HEK293 (cell line): Measurements from ENCODE around the gene CIB4.

Source experiments
- CTCF ChIA-PET: fragments of 350-600 bp; formaldehyde crosslinking; extraction: SDS; loops from one replicate; lab custom pipeline; 2021; ENCODE audit warnings: antibody characterized with exemption; lab: Yijun Ruan, JAX
- POLR2A ChIA-PET: fragments of 300-600 bp; formaldehyde crosslinking; extraction: SDS; loops from one replicate; lab custom pipeline; 2020; ENCODE audit warnings: antibody characterized with exemption, inconsistent platforms; lab: Yijun Ruan, JAX
- H3K27ac ChIP-seq: fragments of 200-500 bp; sonication (Bioruptor generic); 2 replicates; pipeline ENCODE4 v1.5.1; 2014; ENCODE audit warnings: low read depth, low read length, control low read depth, inconsistent platforms; ENCODE audit errors: extremely low read depth
- H3K36me3 ChIP-seq, 2 experiments: fragments of 200-500 bp in 1 of 2; sonication (Bioruptor generic) in 1 of 2; 1 replicate in 1 of 2; 2 replicates in 1 of 2; pipeline ENCODE4 v1.5.1; 2014 to 2017; ENCODE audit warnings: inconsistent platforms in 2 of 2, low read length in 2 of 2; ENCODE audit not compliant: control insufficient read depth in 2 of 2, insufficient read depth in 1 of 2
- H3K4me1 ChIP-seq: fragments of 200-500 bp; sonication (Bioruptor generic); 2 replicates; pipeline ENCODE4 v1.5.1; 2014; ENCODE audit warnings: mild to moderate bottlenecking, low read length, inconsistent platforms; ENCODE audit not compliant: control insufficient read depth, insufficient read depth
- H3K4me3 ChIP-seq: 2 replicates; pipeline ENCODE4 v1.5.1; 2011; ENCODE audit warnings: low read depth, mild to moderate bottlenecking, control low read depth, low read length, moderate library complexity
- H3K9me3 ChIP-seq: fragments of 200-500 bp; sonication (Bioruptor generic); 2 replicates; pipeline ENCODE4 v1.5.1; 2014; ENCODE audit warnings: low read depth, low read length, inconsistent platforms; ENCODE audit not compliant: control insufficient read depth, insufficient read depth
- PRDM1 ChIP-seq: fragments of 450-650 bp; formaldehyde crosslinking; IDR thresholded peaks from 2 replicates; pipeline ENCODE4; 2016; ENCODE audit warnings: missing biosample characterization, missing genetic modification characterization
- ZNF221 ChIP-seq: fragments of 450-650 bp; formaldehyde crosslinking; IDR thresholded peaks from 2 replicates; pipeline ENCODE4 v1.5.1; 2017; ENCODE audit warnings: missing biosample characterization, missing genetic modification characterization, borderline replicate concordance
- ZNF335 ChIP-seq: fragments of 450-650 bp; formaldehyde crosslinking; conservative IDR thresholded peaks from 2 replicates; pipeline ENCODE4 v1.5.1; 2016; ENCODE audit warnings: missing biosample characterization, missing genetic modification characterization
- ZNF433 ChIP-seq: fragments of 450-650 bp; formaldehyde crosslinking; IDR thresholded peaks from 2 replicates; pipeline ENCODE4 v1.5.1; 2016; ENCODE audit warnings: missing biosample characterization, missing genetic modification characterization, low read depth
- ZNF571 ChIP-seq: fragments of 450-650 bp; formaldehyde crosslinking; IDR thresholded peaks from 2 replicates; pipeline ENCODE4 v1.5.0; 2017; ENCODE audit warnings: missing biosample characterization, missing genetic modification characterization
- ZNF585B ChIP-seq: fragments of 450-650 bp; formaldehyde crosslinking; IDR thresholded peaks from 2 replicates; pipeline ENCODE4 v1.5.1; 2016; ENCODE audit warnings: missing biosample characterization, missing genetic modification characterization
- TF ChIP-seq, protein P1 (sequence below): fragments of 450-650 bp; formaldehyde crosslinking; IDR thresholded peaks from 2 replicates; pipeline ENCODE4 v1.5.1; 2016; ENCODE audit warnings: missing biosample characterization, missing genetic modification characterization, borderline replicate concordance
- TF ChIP-seq, protein P2 (sequence below): fragments of 450-650 bp; formaldehyde crosslinking; IDR thresholded peaks from 2 replicates; pipeline ENCODE4 v1.5.1; 2017; ENCODE audit warnings: missing biosample characterization, missing genetic modification characterization
- TF ChIP-seq, protein P3 (sequence below): fragments of 450-650 bp; formaldehyde crosslinking; IDR thresholded peaks from 2 replicates; pipeline ENCODE4 v1.5.1; 2016; ENCODE audit warnings: missing biosample characterization, missing genetic modification characterization
- TF ChIP-seq, protein P4 (sequence below): fragments of 450-650 bp; formaldehyde crosslinking; IDR thresholded peaks from 2 replicates; pipeline ENCODE4 v1.5.1; 2016; ENCODE audit warnings: missing biosample characterization, missing genetic modification characterization
- TF ChIP-seq, protein P5 (sequence below): fragments of 450-650 bp; formaldehyde crosslinking; IDR thresholded peaks from 2 replicates; pipeline ENCODE4 v1.5.1; 2016; ENCODE audit warnings: missing biosample characterization, missing genetic modification characterization
- TF ChIP-seq, protein P6 (sequence below): sonication (generic); formaldehyde crosslinking; IDR thresholded peaks from 2 replicates; pipeline ENCODE4 v1.8.1; 2022; ENCODE audit warnings: mild to moderate bottlenecking, moderate library complexity, missing genetic modification reagents

CIB4 gene

DNA sequence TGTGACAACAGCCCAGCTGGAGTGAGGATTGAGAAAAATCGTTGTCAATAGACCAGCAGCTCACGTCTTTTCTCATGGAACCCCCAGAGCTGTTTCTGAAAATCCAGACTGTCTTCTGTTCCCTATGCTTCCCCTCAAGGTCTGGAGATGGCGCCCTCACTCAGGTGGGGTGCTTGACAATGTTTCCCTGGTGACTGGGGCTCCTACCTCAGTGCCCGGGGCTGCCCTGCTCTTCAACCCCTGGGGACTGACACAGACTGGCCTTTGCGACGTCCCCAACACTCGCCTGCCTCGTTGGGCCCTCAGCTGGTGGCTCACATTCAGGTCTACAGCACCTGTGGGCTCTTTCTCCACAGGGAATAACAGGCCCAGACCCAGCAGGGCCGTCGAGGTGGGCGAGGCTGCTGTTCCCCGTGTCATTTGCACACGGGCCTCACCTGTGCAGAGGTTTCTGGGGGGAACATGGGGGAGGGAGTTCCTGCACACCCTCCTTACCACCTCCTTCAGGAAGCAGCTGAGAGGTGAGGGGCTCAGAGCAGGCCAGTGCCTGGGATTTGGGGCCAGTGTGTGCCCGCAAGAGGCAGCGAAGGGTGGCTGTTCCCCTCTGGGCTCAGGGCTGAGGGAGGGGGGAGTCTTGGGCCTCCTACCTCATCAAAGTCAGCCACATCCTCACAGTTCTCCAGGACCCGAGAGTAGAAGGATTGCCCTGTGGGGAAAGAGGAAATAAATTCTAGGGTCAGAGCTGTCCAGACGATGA, 103.9 kb downstream of the CIB4 start:
- POLR2A ChIA-PET = no interaction called here
- H3K27ac ChIP-seq = no peak overlapping the region
- TF ChIP-seq ZNF433 (tag by site-specific recombination) (no peak), ZNF571 (no peak), ZNF585B (tag by site-specific recombination) (no peak), ZNF221 (tag by site-specific recombination) (no peak), PRDM1 (no peak), ZNF335 (no peak)
- TF ChIP-seq, protein P1, sequence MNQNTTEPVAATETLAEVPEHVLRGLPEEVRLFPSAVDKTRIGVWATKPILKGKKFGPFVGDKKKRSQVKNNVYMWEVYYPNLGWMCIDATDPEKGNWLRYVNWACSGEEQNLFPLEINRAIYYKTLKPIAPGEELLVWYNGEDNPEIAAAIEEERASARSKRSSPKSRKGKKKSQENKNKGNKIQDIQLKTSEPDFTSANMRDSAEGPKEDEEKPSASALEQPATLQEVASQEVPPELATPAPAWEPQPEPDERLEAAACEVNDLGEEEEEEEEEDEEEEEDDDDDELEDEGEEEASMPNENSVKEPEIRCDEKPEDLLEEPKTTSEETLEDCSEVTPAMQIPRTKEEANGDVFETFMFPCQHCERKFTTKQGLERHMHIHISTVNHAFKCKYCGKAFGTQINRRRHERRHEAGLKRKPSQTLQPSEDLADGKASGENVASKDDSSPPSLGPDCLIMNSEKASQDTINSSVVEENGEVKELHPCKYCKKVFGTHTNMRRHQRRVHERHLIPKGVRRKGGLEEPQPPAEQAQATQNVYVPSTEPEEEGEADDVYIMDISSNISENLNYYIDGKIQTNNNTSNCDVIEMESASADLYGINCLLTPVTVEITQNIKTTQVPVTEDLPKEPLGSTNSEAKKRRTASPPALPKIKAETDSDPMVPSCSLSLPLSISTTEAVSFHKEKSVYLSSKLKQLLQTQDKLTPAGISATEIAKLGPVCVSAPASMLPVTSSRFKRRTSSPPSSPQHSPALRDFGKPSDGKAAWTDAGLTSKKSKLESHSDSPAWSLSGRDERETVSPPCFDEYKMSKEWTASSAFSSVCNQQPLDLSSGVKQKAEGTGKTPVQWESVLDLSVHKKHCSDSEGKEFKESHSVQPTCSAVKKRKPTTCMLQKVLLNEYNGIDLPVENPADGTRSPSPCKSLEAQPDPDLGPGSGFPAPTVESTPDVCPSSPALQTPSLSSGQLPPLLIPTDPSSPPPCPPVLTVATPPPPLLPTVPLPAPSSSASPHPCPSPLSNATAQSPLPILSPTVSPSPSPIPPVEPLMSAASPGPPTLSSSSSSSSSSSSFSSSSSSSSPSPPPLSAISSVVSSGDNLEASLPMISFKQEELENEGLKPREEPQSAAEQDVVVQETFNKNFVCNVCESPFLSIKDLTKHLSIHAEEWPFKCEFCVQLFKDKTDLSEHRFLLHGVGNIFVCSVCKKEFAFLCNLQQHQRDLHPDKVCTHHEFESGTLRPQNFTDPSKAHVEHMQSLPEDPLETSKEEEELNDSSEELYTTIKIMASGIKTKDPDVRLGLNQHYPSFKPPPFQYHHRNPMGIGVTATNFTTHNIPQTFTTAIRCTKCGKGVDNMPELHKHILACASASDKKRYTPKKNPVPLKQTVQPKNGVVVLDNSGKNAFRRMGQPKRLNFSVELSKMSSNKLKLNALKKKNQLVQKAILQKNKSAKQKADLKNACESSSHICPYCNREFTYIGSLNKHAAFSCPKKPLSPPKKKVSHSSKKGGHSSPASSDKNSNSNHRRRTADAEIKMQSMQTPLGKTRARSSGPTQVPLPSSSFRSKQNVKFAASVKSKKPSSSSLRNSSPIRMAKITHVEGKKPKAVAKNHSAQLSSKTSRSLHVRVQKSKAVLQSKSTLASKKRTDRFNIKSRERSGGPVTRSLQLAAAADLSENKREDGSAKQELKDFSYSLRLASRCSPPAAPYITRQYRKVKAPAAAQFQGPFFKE (tag by site-specific recombination) = no peak
- TF ChIP-seq, protein P2, sequence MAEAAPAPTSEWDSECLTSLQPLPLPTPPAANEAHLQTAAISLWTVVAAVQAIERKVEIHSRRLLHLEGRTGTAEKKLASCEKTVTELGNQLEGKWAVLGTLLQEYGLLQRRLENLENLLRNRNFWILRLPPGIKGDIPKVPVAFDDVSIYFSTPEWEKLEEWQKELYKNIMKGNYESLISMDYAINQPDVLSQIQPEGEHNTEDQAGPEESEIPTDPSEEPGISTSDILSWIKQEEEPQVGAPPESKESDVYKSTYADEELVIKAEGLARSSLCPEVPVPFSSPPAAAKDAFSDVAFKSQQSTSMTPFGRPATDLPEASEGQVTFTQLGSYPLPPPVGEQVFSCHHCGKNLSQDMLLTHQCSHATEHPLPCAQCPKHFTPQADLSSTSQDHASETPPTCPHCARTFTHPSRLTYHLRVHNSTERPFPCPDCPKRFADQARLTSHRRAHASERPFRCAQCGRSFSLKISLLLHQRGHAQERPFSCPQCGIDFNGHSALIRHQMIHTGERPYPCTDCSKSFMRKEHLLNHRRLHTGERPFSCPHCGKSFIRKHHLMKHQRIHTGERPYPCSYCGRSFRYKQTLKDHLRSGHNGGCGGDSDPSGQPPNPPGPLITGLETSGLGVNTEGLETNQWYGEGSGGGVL (tag by site-specific recombination) = no peak
- TF ChIP-seq, protein P3, sequence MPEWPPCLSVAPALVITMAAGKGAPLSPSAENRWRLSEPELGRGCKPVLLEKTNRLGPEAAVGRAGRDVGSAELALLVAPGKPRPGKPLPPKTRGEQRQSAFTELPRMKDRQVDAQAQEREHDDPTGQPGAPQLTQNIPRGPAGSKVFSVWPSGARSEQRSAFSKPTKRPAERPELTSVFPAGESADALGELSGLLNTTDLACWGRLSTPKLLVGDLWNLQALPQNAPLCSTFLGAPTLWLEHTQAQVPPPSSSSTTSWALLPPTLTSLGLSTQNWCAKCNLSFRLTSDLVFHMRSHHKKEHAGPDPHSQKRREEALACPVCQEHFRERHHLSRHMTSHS (tag by site-specific recombination) = no peak
- TF ChIP-seq, protein P4, sequence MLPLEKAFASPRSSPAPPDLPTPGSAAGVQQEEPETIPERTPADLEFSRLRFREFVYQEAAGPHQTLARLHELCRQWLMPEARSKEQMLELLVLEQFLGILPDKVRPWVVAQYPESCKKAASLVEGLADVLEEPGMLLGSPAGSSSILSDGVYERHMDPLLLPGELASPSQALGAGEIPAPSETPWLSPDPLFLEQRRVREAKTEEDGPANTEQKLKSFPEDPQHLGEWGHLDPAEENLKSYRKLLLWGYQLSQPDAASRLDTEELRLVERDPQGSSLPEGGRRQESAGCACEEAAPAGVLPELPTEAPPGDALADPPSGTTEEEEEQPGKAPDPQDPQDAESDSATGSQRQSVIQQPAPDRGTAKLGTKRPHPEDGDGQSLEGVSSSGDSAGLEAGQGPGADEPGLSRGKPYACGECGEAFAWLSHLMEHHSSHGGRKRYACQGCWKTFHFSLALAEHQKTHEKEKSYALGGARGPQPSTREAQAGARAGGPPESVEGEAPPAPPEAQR (tag by site-specific recombination) = no peak
- TF ChIP-seq, protein P5, sequence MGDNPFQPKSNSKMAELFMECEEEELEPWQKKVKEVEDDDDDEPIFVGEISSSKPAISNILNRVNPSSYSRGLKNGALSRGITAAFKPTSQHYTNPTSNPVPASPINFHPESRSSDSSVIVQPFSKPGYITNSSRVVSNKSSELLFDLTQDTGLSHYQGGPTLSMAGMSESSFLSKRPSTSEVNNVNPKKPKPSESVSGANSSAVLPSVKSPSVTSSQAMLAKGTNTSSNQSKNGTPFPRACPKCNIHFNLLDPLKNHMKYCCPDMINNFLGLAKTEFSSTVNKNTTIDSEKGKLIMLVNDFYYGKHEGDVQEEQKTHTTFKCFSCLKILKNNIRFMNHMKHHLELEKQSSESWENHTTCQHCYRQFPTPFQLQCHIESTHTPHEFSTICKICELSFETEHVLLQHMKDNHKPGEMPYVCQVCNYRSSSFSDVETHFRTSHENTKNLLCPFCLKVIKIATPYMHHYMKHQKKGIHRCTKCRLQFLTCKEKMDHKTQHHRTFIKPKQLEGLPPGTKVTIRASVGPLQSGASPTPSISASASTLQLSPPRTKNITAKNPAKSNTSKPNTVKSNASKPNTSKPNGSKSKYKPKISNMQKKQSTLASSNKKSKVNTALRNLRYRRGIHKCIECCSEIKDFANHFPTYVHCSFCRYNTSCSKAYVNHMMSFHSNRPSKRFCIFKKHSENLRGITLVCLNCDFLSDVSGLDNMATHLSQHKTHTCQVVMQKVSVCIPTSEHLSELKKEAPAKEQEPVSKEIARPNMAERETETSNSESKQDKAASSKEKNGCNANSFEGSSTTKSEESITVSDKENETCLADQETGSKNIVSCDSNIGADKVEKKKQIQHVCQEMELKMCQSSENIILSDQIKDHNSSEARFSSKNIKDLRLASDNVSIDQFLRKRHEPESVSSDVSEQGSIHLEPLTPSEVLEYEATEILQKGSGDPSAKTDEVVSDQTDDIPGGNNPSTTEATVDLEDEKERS (tag by site-specific recombination) = no peak
- TF ChIP-seq, protein P6, sequence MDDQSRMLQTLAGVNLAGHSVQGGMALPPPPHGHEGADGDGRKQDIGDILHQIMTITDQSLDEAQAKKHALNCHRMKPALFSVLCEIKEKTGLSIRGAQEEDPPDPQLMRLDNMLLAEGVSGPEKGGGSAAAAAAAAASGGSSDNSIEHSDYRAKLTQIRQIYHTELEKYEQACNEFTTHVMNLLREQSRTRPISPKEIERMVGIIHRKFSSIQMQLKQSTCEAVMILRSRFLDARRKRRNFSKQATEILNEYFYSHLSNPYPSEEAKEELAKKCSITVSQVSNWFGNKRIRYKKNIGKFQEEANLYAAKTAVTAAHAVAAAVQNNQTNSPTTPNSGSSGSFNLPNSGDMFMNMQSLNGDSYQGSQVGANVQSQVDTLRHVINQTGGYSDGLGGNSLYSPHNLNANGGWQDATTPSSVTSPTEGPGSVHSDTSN = no peak
- CTCF ChIA-PET = interaction anchor here (0.6 to 1.0 kb wide), 3 partner anchors 19 to 157 kb away, joined by 3 to 4 read pairs (median 3); no protein-coding TSS in a partner anchor
- H3K9me3 ChIP-seq = no peaks in the 10 kb centered on the region
- H3K4me1 ChIP-seq = no peaks in the 10 kb centered on the region
- no peaks in the 10 kb centered on the region for H3K36me3 ChIP-seq
- no peak overlapping the region for H3K4me3 ChIP-seq
